Endothelial cell (in vitro differentiated cells): Measurements from ENCODE around the gene OTOG. TPM values are rescaled to one million over a fixed set of nuclear protein-coding genes. Genes with fewer than 3 reads are reported as not detected.

ENCODE experiments used
- DNase-seq: peaks from one replicate; pipeline ENCODE4 v3.0.0; 2021; ENCODE audit warnings: low spot score
- H3K27ac Mint-ChIP-seq: one replicate; pipeline ENCODE4 v1.8.0; 2021; ENCODE audit warnings: mixed read lengths, inconsistent platforms; ENCODE audit not compliant: unreplicated experiment
- H3K27me3 Mint-ChIP-seq: one replicate; pipeline ENCODE4 v1.8.0; 2021; ENCODE audit warnings: mild to moderate bottlenecking, moderate library complexity, mixed read lengths, inconsistent platforms; ENCODE audit not compliant: unreplicated experiment
- H3K36me3 Mint-ChIP-seq: one replicate; pipeline ENCODE4 v1.8.0; 2021; ENCODE audit warnings: mild to moderate bottlenecking, low read depth, mixed read lengths, inconsistent platforms; ENCODE audit not compliant: unreplicated experiment
- H3K4me1 Mint-ChIP-seq: one replicate; pipeline ENCODE4 v1.8.0; 2021; ENCODE audit warnings: mild to moderate bottlenecking, mixed read lengths, inconsistent platforms; ENCODE audit not compliant: unreplicated experiment
- H3K4me3 Mint-ChIP-seq: one replicate; pipeline ENCODE4 v1.8.0; 2021; ENCODE audit warnings: mild to moderate bottlenecking, mixed read lengths, inconsistent platforms; ENCODE audit not compliant: unreplicated experiment
- H3K9me3 Mint-ChIP-seq: one replicate; pipeline ENCODE4 v1.8.0; 2021; ENCODE audit warnings: mixed read lengths, inconsistent platforms; ENCODE audit not compliant: unreplicated experiment
- CTCF ChIP-seq: fragments of 200-600 bp; sonication (generic); IDR thresholded peaks from one replicate; pipeline ENCODE4 v1.5.0; 2021; ENCODE audit warnings: antibody characterized with exemption; ENCODE audit not compliant: unreplicated experiment
- total RNA-seq: library from RNA; stranded (reverse); fragmentation: NEBNext Ultra II Directional; extraction: Animal tissue kit (Norgen Biotek cat#: 25700); gene quantifications from one replicate; pipeline ENCODE4 v1.2.1, GENCODE V29; 2021; ENCODE audit not compliant: unreplicated experiment

OTOG gene
- total RNA-seq, 1 donor from 2014 or later: 0.13 TPM

- H3K27me3 Mint-ChIP-seq: peaks cover 5% of the 10 kb centered on the region
- H3K4me1 Mint-ChIP-seq: peaks cover 7% of the 10 kb centered on the region
- TF ChIP-seq CTCF: no peak
- H3K4me3 Mint-ChIP-seq: no peak overlapping the region
- no peak overlapping the region for H3K27ac Mint-ChIP-seq
- no peak for DNase-seq
- no peaks in the 10 kb centered on the region for H3K36me3 Mint-ChIP-seq
- H3K9me3 Mint-ChIP-seq: no peaks in the 10 kb centered on the region
Observed at GRCh38 chr11:17513853-17514252, 33.2 kb upstream of the OTOG start.

GRCh38 chr11:17514476-17514875 lies 32.6 kb upstream of the OTOG start:
- Mint-ChIP-seq H3K27me3 (peaks cover 5% of the 10 kb centered on the region), H3K4me1 (peaks cover 4% of the 10 kb centered on the region), H3K4me3 (no peak overlapping the region), H3K36me3 (no peaks in the 10 kb centered on the region), H3K9me3 (no peaks in the 10 kb centered on the region), H3K27ac (no peak overlapping the region)
- TF ChIP-seq CTCF: no peak
- no peak for DNase-seq

- no peak overlapping the region for H3K27ac Mint-ChIP-seq
- no peak for DNase-seq
- no peaks in the 10 kb centered on the region for H3K36me3 Mint-ChIP-seq
- no peak overlapping the region for H3K4me3 Mint-ChIP-seq
- no peaks in the 10 kb centered on the region for H3K9me3 Mint-ChIP-seq
- TF ChIP-seq CTCF: no peak
- peaks cover 5% of the 10 kb centered on the region for H3K27me3 Mint-ChIP-seq
- peaks cover 4% of the 10 kb centered on the region for H3K4me1 Mint-ChIP-seq
Observed at GRCh38 chr11:17515443-17516176, 31.4 kb upstream of the OTOG start.

- Mint-ChIP-seq H3K4me3 (no peak overlapping the region), H3K36me3 (no peaks in the 10 kb centered on the region), H3K4me1 (peaks cover 4% of the 10 kb centered on the region), H3K27me3 (peaks cover 5% of the 10 kb centered on the region), H3K27ac (no peak overlapping the region), H3K9me3 (no peaks in the 10 kb centered on the region)
- no peak for TF ChIP-seq CTCF
- DNase-seq: no peak
Observed at GRCh38 chr11:17516551-17517150, 30.4 kb upstream of the OTOG start.

- Mint-ChIP-seq H3K27ac (no peak overlapping the region), H3K4me1 (peaks cover under 1% of the 10 kb centered on the region), H3K9me3 (no peaks in the 10 kb centered on the region), H3K27me3 (peaks cover 3% of the 10 kb centered on the region), H3K36me3 (no peaks in the 10 kb centered on the region), H3K4me3 (no peak overlapping the region)
- no peak for DNase-seq
- no peak for TF ChIP-seq CTCF
Observed at GRCh38 chr11:17517186-17517585, 29.9 kb upstream of the OTOG start.
